DMS53 treated with DMSO at 0.1 percent for 48 hours (cell line): Measurements from ENCODE around the gene APEX2.
"Not testable (repeated sequence)": the region's sequence is repeated elsewhere in the genome, so short reads cannot be mapped to it uniquely, and the experiment has no call there.

Source experiments
- DNase-seq: peaks from one replicate; lab custom pipeline; 2025; ENCODE audit not compliant: unreplicated experiment; lab: John Stamatoyannopoulos, UW

The APEX2 gene

GRCh38 chrX:54999717-55000598 is at the start of gene APEX2:
APEX2 (plus strand) TSS chrX:55000363; CDS start chrX:55000423, 60 bp downstream.
- peak; percentile 89 for DNase-seq

DNA sequence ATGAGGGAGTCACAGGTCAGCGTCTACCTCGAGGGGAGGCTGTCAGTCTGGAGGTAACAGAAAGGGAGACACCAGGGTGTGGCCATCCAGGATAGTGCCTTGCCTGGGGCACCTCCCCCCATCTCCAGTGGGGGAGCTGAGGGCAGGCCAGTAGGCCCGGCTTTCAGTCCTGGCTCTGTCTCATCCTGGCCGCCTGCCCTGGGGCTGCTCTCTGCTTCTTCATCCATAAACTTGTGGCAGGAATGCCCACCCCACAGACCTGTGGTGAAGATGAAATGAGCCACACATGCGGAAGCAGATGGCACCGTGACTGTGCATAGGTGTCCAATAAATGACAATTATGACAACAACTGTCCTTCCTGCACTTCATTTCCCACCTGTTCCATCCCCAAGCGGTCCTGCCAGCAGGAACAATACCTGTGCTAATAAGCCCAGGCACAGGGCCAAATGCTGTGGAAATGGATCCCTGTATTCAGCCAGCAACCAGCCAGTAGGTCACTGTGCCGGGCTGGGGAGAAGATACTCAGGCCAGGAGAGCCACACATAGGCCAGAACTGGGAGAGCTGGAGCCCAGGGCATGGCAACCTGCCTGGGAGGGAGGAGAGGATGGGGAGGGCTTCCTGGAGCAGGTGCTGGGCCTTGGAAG is 49.3 kb upstream of the APEX2 start:
- DNase-seq, result no peak

DNA sequence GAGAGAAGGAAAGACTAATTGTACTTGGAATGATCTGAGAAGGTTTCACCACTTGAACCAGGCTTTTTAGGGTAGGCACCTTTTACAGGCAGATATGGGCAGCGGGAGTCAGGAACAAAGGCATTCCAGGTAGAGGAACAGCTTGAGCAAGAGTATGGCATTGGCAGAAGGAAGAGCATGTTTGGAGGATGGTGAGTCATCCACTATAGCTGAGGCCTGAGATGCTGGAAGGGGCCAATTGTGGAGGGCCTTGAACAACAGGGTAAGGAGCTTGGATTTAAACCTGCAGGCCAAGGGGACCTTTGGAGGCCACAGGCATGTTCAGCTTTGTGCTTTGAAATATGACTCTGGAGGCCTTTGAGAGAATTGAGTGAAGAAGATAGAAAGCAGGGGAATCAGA is 38.4 kb upstream of the APEX2 start:
- DNase-seq, result no peak

DNA sequence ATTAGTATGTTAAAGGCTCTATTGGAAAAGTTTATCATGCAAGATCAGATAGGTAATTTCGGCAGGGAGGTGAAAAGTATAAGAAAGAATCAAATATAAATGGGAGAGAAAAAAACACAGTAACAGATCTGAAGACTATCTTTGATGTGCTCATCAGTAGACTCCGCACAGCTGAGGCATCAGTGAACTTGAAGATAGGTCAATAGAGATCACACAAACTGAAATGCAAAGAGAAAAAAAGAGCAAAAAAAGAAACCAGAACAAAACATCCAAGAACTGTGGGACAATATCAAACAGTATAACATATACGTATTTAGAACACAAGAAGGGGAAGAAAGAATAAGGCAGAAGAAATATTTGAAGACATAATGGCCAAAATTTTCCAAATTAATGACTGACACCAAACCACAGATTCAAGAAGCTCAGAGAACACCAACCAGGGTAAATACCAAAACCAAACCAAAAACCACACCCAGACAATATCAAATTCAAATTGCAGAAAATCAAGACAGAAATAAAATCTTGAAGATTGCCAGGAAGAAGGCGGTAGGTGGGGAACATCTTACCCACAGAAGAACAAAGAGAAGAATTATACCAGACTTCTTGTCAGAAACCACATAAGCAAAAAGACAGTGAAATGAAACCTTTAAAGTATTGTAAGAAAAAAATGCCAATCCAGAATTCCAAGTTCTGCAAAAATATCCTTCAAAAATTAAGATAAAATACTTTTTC is 35.2 kb upstream of the APEX2 start:
- DNase-seq, result no peak

GRCh38 chrX:54977387-54977786 is 22.8 kb upstream of the APEX2 start:
- no peak for DNase-seq

DNA sequence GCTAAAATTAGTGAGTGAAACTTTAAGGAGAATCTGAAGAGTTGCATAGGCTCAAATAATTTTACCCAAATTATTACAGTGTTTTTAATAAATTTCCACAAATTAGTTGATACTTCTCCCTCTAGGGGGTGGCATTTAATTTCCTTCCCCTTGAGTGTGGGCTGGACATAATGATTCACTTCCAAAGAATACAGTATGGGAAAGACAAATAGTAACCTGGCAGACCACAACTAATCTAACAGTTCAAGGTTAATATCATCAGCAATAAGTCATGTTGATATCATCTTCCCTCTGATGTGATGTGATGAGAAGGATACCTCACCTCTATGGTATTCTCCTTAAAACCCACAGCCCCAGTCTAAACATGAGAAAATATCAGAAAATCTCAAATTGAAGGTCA is 21.7 kb upstream of the APEX2 start:
- DNase-seq, result no peak

GRCh38 chrX:54979432-54979831 is 20.7 kb upstream of the APEX2 start:
- no peak for DNase-seq

DNA sequence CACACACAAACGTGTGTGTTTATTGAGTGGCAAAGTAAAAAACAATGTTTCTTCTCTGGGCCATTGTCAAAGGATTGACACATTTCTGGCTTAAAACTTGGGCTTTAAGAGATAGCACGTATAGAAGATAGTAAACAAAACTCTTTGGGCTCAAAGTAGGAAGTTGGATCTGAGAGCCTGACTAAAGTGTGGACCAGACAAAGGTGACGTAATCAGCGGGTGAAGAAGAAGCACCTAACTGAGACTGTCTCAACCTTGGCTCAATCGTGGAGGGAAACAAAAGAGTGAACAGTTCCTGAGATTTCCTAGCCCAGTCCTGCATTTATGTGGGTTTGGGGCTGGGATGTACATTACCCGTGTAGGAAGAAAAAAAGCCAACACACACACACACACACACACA is 19.8 kb upstream of the APEX2 start:
- DNase-seq, result no peak

DNA sequence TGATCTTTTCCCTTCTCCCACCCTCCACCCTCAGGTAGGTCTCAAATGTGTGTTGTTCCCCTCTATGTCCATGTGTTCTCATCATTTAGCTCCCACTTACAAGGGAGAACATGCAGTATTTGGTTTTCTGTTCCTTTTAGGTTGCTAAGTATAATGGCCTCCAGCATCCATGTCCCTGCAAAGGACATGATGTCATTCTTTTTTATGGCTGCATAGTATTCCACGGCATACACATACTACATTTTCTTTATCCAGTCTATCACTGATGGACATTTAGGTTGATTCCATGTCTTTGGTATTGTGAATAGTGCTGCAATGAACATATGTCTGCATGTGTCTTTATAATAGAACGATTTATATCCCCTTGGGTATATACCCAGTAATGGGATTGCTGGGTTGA is 16.9 kb upstream of the APEX2 start:
- not testable (repeated sequence) for DNase-seq

GRCh38 chrX:54991706-54992105 is 8.5 kb upstream of the APEX2 start:
- DNase-seq, result no peak

GRCh38 chrX:54992911-54993622 is 7.1 kb upstream of the APEX2 start:
- DNase-seq, result no peak

- DNase-seq, result no peak
Observed at GRCh38 chrX:54994099-54994498, 6.1 kb upstream of the APEX2 start, which contains the start of gene PFKFB1. PFKFB1 (minus strand) TSS chrX:54994188; CDS start chrX:54994007, 181 bp downstream.

- DNase-seq, result no peak
Observed at GRCh38 chrX:54994668-54995351, 5.4 kb upstream of the APEX2 start.

DNA sequence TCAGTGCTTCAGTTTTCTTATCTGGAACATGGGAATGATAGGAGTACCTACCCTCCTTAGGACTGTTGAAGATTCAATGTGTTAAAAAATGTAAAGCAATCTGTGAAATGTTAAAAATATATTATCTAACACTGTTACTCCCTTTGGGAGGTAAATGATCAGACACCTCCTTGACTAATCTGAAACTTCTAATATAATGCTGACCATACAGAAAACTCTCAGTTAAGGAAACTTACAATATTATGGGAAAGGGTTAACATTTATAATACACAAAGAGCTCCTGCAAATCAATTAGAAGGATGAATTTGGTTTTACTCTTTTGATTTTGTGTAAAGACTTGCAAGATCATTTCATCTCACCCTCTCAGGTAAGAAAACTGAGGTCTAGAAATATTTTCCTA is 4.5 kb upstream of the APEX2 start:
- no peak for DNase-seq

GRCh38 chrX:55004231-55004630 is 4.1 kb downstream of the APEX2 start:
- DNase-seq, result no peak

- no peak for DNase-seq
Observed at GRCh38 chrX:55005256-55005655, 5.1 kb downstream of the APEX2 start.

DNA sequence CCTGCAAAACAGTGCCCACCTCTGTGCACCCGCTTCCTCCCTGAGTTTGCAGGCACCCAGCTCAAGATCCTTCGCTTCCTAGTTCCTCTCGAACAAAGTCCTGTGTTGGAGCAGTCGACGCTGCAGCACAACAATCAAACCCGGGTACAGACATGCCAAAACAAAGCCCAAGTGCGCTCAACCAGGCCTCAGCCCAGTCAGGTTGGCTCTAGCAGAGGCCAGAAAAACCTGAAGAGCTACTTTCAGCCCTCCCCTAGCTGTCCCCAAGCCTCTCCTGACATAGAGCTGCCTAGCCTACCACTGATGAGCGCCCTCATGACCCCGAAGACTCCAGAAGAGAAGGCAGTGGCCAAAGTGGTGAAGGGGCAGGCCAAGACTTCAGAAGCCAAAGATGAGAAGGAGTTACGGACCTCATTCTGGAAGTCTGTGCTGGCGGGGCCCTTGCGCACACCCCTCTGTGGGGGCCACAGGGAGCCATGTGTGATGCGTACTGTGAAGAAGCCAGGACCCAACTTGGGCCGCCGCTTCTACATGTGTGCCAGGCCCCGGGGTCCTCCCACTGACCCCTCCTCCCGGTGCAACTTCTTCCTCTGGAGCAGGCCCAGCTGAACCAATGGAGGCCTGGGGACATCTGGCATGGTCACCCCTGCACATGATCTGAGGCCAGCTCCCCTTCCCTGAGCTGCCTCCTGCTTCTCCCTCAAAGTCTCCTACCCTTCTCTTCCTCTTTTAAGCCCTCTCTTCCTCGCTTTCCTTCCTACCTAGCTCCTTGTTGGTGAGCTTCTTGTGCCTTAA is 6.9 kb downstream of the APEX2 start:
- DNase-seq, result no peak

GRCh38 chrX:55007656-55008055 is 7.5 kb downstream of the APEX2 start:
- no peak for DNase-seq

DNA sequence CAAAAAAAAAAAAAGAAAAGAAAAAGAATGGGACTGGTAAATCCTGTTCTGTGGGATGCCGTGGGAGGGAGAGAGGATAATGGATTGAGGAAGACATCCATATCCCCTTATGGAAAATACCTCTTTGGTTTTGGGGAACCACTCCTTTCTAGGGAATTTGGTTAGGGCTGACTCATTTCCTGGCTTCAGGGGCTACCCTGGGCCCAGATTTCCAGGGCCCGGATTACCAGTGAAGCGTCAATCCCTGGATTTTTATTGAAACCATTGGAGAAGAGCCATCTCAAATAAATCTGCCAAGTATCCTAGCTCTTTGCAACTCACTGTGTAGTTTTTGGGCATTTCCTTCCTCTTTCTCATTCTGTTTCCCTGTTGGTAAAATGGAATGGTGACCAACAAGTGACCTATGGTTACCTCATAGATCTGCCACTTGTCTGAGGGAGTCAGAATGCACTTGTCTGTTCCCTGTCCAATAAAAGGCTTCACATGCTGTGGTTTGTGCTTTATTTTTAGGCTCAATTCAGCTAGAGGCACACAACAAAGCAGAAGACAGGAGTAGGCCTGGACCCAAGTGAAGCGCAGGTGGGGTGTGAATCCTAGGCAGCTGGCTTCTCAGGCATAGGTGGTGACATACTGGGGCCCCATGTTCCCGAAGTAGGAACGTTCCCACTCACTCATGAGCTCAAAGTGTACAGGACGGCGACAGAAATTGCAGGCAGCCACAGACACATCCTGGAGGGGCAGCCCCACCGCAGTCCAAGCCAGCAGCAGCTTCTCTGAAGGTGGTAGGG is 8.6 kb downstream of the APEX2 start:
- DNase-seq, result no peak
